ENCODE measurements around the gene CRY2. TPM values are rescaled to one million over a fixed set of nuclear protein-coding genes. Genes with fewer than 3 reads are reported as not detected.

Gene CRY2
- polyA plus RNA-seq, 1 donor (not counting 4 experiments of a cell fraction or from before 2014, with no cell fraction given), result 7.9 TPM

- Histone ChIP-seq H3K4me1 (ENCODE audit: control insufficient read depth, extremely low read depth, insufficient read depth, low read length) (peaks cover 8% of the 10 kb centered on the region), H3K4me2 (ENCODE audit: control insufficient read depth, extremely low read depth, insufficient read depth, low read depth, low read length) (peak within 1 kb of the TSS; percentile 85), H3K9ac (ENCODE audit: control insufficient read depth, extremely low read depth, insufficient read depth, low read length) (peak within 1 kb of the TSS; percentile 91), H3K4me3 (ENCODE audit: control insufficient read depth in 2 of 3, extremely low read depth in 1 of 3, insufficient read depth in 2 of 3, low read depth in 1 of 3, low read length in 3 of 3) (peak within 1 kb of the TSS; percentile 87 to 92 (median 91)), H3K9me3 (ENCODE audit: control insufficient read depth, low read depth, low read length) (no peaks in the 10 kb centered on the region), H3K27me3 (ENCODE audit: control insufficient read depth, extremely low read depth, insufficient read depth, low read length) (no peaks in the 10 kb centered on the region), H3K36me3 (ENCODE audit: control insufficient read depth in 2 of 2, extremely low read depth in 1 of 2, insufficient read depth in 2 of 2, low read length in 2 of 2) (peaks cover 14 to 23% of the 10 kb centered on the region in 2 experiments), H3K79me2 (ENCODE audit: control insufficient read depth, insufficient read depth, low read length) (peaks cover 23% of the 10 kb centered on the region), H3K9me1 (ENCODE audit: control insufficient read depth, extremely low read depth, insufficient read depth, low read length) (peaks cover 5% of the 10 kb centered on the region), H2AFZ (ENCODE audit: control insufficient read depth, low read length) (peak within 1 kb of the TSS; percentile 79), H4K20me1 (ENCODE audit: control insufficient read depth, extremely low read depth, insufficient read depth, low read length) (no peaks in the 10 kb centered on the region), H3K27ac (ENCODE audit: control insufficient read depth, insufficient read depth, low read length) (peak within 1 kb of the TSS; percentile 86)
- TF ChIP-seq EZH2 (IDR thresholded peaks at IDR 0.05; ENCODE audit: low read length), result no peak
- TF ChIP-seq, protein P1, sequence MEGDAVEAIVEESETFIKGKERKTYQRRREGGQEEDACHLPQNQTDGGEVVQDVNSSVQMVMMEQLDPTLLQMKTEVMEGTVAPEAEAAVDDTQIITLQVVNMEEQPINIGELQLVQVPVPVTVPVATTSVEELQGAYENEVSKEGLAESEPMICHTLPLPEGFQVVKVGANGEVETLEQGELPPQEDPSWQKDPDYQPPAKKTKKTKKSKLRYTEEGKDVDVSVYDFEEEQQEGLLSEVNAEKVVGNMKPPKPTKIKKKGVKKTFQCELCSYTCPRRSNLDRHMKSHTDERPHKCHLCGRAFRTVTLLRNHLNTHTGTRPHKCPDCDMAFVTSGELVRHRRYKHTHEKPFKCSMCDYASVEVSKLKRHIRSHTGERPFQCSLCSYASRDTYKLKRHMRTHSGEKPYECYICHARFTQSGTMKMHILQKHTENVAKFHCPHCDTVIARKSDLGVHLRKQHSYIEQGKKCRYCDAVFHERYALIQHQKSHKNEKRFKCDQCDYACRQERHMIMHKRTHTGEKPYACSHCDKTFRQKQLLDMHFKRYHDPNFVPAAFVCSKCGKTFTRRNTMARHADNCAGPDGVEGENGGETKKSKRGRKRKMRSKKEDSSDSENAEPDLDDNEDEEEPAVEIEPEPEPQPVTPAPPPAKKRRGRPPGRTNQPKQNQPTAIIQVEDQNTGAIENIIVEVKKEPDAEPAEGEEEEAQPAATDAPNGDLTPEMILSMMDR (optimal IDR thresholded peaks at IDR 0.05 in 1 of 3, IDR thresholded peaks at IDR 0.05 in 1 of 3, conservative IDR thresholded peaks at IDR 0.05 in 1 of 3; ENCODE audit: extremely low read depth in 1 of 3, insufficient read depth in 2 of 3, low read length in 3 of 3), result no peak
- dilution Hi-C loops (cut with MboI; ENCODE audit: extremely low pct_ligation_motif_present, low sequenced_read_pairs), result no loop called here
- peak; percentile 39 for FAIRE-seq
- peak; percentile 98 for DNase-seq (ENCODE audit: low read depth, low spot score)
These were observed 70.5 kb downstream of the CRY2 start, which contains the start of gene PEX16 for GRCh38 chr11:45917623-45918330. Gene PEX16 (minus strand): TSS chr11:45917877. CDS start chr11:45917811, 66 bp downstream.

GRCh38 chr11:45918331-45918941 is 71.2 kb downstream of the CRY2 start:
- no peak for DNase-seq (ENCODE audit: low read depth, low spot score)
- H3K4me3 ChIP-seq (ENCODE audit: control insufficient read depth in 2 of 3, extremely low read depth in 1 of 3, insufficient read depth in 2 of 3, low read depth in 1 of 3, low read length in 3 of 3), result peak overlapping the region; percentile 87 to 92 (median 91)
- no peaks in the 10 kb centered on the region for H3K27me3 ChIP-seq (ENCODE audit: control insufficient read depth, extremely low read depth, insufficient read depth, low read length)
- peak; percentile 44 for FAIRE-seq
- dilution Hi-C loops (cut with MboI; ENCODE audit: extremely low pct_ligation_motif_present, low sequenced_read_pairs), result no loop called here
- H2AFZ ChIP-seq (ENCODE audit: control insufficient read depth, low read length), result peak overlapping the region; percentile 79
- H3K27ac ChIP-seq (ENCODE audit: control insufficient read depth, insufficient read depth, low read length), result peak overlapping the region; percentile 86
- H3K9ac ChIP-seq (ENCODE audit: control insufficient read depth, extremely low read depth, insufficient read depth, low read length), result peak overlapping the region; percentile 91
- peaks cover 13 to 21% of the 10 kb centered on the region in 2 experiments for H3K36me3 ChIP-seq (ENCODE audit: control insufficient read depth in 2 of 2, extremely low read depth in 1 of 2, insufficient read depth in 2 of 2, low read length in 2 of 2)
- peak overlapping the region; percentile 85 for H3K4me2 ChIP-seq (ENCODE audit: control insufficient read depth, extremely low read depth, insufficient read depth, low read depth, low read length)
- peaks cover 5% of the 10 kb centered on the region for H3K9me1 ChIP-seq (ENCODE audit: control insufficient read depth, extremely low read depth, insufficient read depth, low read length)
- H4K20me1 ChIP-seq (ENCODE audit: control insufficient read depth, extremely low read depth, insufficient read depth, low read length), result no peaks in the 10 kb centered on the region
- H3K4me1 ChIP-seq (ENCODE audit: control insufficient read depth, extremely low read depth, insufficient read depth, low read length), result peaks cover 8% of the 10 kb centered on the region
- no peak for TF ChIP-seq EZH2 (IDR thresholded peaks at IDR 0.05; ENCODE audit: low read length)
- TF ChIP-seq, protein P1 (optimal IDR thresholded peaks at IDR 0.05 in 1 of 3, IDR thresholded peaks at IDR 0.05 in 1 of 3, conservative IDR thresholded peaks at IDR 0.05 in 1 of 3; ENCODE audit: extremely low read depth in 1 of 3, insufficient read depth in 2 of 3, low read length in 3 of 3), result no peak
- H3K9me3 ChIP-seq (ENCODE audit: control insufficient read depth, low read depth, low read length), result no peaks in the 10 kb centered on the region
- peaks cover 26% of the 10 kb centered on the region for H3K79me2 ChIP-seq (ENCODE audit: control insufficient read depth, insufficient read depth, low read length)
